Measurements from ENCODE around the gene TPST1.

DNA sequence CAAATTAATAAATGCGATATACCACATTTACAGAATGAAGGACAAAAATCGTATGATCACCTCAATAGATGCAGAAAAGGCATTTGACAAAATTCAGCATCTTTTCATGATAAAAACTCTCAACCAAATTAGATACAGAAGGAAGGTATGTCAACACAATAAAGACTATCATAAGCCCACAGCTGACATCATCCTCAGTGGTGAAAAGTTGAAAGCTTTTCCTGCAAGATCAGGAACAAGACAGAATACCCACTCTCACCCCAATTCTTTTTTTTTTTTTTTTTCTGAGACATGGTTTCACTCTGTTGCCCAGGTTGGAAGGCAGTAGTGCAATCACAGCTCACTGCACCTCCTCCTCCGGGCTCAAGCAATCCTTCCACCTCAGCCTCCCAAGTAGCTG lies 67.2 kb downstream of the TPST1 start:
- TF ChIP-seq, protein P1, sequence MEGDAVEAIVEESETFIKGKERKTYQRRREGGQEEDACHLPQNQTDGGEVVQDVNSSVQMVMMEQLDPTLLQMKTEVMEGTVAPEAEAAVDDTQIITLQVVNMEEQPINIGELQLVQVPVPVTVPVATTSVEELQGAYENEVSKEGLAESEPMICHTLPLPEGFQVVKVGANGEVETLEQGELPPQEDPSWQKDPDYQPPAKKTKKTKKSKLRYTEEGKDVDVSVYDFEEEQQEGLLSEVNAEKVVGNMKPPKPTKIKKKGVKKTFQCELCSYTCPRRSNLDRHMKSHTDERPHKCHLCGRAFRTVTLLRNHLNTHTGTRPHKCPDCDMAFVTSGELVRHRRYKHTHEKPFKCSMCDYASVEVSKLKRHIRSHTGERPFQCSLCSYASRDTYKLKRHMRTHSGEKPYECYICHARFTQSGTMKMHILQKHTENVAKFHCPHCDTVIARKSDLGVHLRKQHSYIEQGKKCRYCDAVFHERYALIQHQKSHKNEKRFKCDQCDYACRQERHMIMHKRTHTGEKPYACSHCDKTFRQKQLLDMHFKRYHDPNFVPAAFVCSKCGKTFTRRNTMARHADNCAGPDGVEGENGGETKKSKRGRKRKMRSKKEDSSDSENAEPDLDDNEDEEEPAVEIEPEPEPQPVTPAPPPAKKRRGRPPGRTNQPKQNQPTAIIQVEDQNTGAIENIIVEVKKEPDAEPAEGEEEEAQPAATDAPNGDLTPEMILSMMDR (IDR thresholded peaks at IDR 0.05): no peak
- no peak for TF ChIP-seq POLR2A (IDR thresholded peaks at IDR 0.05)
